Ishikawa (cell line): ENCODE data around the gene CHADL.

Source experiments
- CEBPB ChIP-seq: IDR thresholded peaks from 2 replicates; pipeline ENCODE4 v1.6.1; 2012
- CREB1 ChIP-seq: IDR thresholded peaks from 2 replicates; pipeline ENCODE4 v1.6.1; 2012; ENCODE audit warnings: low read depth
- EGR1 ChIP-seq: IDR thresholded peaks from 2 replicates; pipeline ENCODE4 v1.6.1; 2012
- EP300 ChIP-seq: IDR thresholded peaks from 2 replicates; pipeline ENCODE4 v1.6.1; 2012; ENCODE audit warnings: borderline replicate concordance
- FOXM1 ChIP-seq: IDR thresholded peaks from 2 replicates; pipeline ENCODE4 v1.6.1; 2012; ENCODE audit warnings: low read depth, borderline replicate concordance
- MAX ChIP-seq: IDR thresholded peaks from 2 replicates; pipeline ENCODE4 v1.6.1; 2012
- NFIC ChIP-seq: IDR thresholded peaks from 2 replicates; pipeline ENCODE4 v1.6.1; 2012
- RAD21 ChIP-seq: IDR thresholded peaks from 2 replicates; pipeline ENCODE4 v1.6.1; 2012; ENCODE audit warnings: low read depth
- REST ChIP-seq: IDR thresholded peaks from 2 replicates; pipeline ENCODE4 v1.6.1; 2012; ENCODE audit warnings: low read depth, mild to moderate bottlenecking
- TAF1 ChIP-seq: IDR thresholded peaks from 2 replicates; pipeline ENCODE4 v1.6.1; 2012; ENCODE audit warnings: low read depth, mild to moderate bottlenecking
- TCF12 ChIP-seq: IDR thresholded peaks from 2 replicates; pipeline ENCODE4 v1.6.1; 2012; ENCODE audit warnings: low read depth
- TEAD4 ChIP-seq: IDR thresholded peaks from 2 replicates; pipeline ENCODE4 v1.6.1; 2012
- YY1 ChIP-seq: IDR thresholded peaks from 2 replicates; pipeline ENCODE4 v1.6.1; 2012; ENCODE audit warnings: low read depth
- ZBTB7A ChIP-seq: IDR thresholded peaks from 2 replicates; pipeline ENCODE4 v1.6.1; 2012; ENCODE audit warnings: low read depth
- TF ChIP-seq, protein P1 (sequence below): IDR thresholded peaks from 2 replicates; pipeline ENCODE4 v1.6.1; 2012

CHADL gene

DNA sequence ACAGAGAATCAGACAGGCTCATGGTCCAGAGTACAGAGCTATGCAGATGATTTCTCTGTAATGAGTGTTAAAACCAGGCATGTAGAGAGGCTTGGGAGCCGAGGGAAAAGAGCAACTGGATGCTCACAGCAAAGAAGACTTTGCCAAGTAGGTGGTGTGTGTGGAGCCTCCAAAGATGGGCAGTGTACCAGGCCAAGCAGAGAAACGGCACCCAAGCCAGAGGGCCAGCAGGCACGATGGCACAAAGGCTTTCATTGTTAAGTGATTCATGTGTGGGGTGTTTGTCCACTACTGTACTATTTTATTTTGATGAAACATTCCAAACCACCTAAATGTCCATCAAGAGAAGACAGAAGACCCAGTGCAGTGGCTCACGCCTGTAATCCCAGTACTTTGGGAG is 34.1 kb upstream of the CHADL start:
- TF ChIP-seq TAF1 (no peak), TEAD4 (no peak), YY1 (no peak), NFIC (no peak), REST (no peak), FOXM1 (no peak), ZBTB7A (no peak), RAD21 (no peak), CEBPB (no peak), TCF12 (no peak), EGR1 (no peak), EP300 (no peak), MAX (no peak)
- TF ChIP-seq, protein P1, sequence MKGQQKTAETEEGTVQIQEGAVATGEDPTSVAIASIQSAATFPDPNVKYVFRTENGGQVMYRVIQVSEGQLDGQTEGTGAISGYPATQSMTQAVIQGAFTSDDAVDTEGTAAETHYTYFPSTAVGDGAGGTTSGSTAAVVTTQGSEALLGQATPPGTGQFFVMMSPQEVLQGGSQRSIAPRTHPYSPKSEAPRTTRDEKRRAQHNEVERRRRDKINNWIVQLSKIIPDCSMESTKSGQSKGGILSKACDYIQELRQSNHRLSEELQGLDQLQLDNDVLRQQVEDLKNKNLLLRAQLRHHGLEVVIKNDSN, result no peak

DNA sequence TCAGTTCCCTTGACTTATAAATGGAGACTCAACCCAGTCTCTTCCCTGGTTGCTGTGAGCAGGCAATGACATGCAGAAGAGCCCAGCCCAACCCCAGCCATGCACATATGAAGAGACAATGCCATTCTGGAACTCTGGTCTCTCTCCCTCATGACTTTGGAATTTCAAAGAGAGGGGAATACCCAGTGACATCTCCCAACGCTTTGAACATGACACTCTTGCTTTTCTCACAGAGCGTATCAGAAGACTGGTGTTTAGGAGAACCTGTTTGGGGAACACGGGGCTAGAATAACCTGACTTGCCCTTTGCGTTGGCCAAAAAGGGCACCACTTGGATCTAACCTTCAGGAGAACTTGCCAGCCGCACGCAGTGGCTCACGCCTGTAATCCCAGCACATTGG is 32.4 kb upstream of the CHADL start:
- TF ChIP-seq YY1 (no peak), TEAD4 (no peak), CREB1 (no peak), EGR1 (no peak), TAF1 (no peak), MAX (no peak), EP300 (no peak), REST (no peak), FOXM1 (no peak), RAD21 (no peak), TCF12 (no peak), CEBPB (no peak), ZBTB7A (no peak), NFIC (no peak)
- TF ChIP-seq, protein P1, result no peak

GRCh38 chr22:41271787-41272186 is 31.1 kb upstream of the CHADL start:
- TF ChIP-seq EGR1, result no peak
- no peak for TF ChIP-seq ZBTB7A
- TF ChIP-seq NFIC, result no peak
- no peak for TF ChIP-seq MAX
- TF ChIP-seq YY1, result no peak
- no peak for TF ChIP-seq CEBPB
- TF ChIP-seq CREB1, result no peak

DNA sequence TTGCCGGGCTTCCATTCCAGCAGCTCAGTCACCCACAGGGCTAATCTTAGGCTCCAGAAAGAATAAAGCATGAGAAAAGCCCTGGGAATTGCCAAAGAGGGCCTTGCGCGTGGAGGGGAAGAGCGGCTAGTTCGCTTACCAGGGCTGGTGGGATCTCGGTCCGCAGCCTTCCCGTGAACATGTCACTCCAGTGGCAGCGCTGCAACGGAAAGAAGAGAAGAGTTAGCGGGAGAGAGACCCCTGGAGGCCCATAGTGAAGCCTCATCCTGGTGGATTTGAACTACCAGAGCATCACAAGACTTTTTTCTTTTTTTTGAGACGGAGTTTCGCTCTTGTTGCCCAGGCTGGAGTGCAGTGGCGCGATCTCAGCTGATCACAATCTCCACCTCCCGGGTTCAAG is 27.2 kb upstream of the CHADL start:
- TF ChIP-seq RAD21 (no peak), EP300 (no peak), CREB1 (no peak), TEAD4 (no peak), REST (no peak), EGR1 (no peak), ZBTB7A (no peak), TAF1 (no peak)
- TF ChIP-seq, protein P1, result no peak
